Chondrocyte (in vitro differentiated cells): ENCODE results near the gene ADGRA1. TPM values are rescaled to one million over a fixed set of nuclear protein-coding genes. Genes with fewer than 3 reads are reported as not detected.
A peak's percentile ranks its signal among the peaks of the same experiment; 100 is the strongest.

ENCODE experiments used
- DNase-seq: peaks from one replicate; pipeline ENCODE4 v3.0.0; 2021; ENCODE audit warnings: mixed read lengths, low spot score
- H3K27ac Mint-ChIP-seq: one replicate; pipeline ENCODE4 v1.8.0; 2021; ENCODE audit warnings: mild to moderate bottlenecking, moderate library complexity, mixed read lengths; ENCODE audit not compliant: unreplicated experiment
- H3K27me3 Mint-ChIP-seq: 2 replicates; pipeline ENCODE4 v1.8.0; 2021; ENCODE audit warnings: low read depth, mixed read lengths
- H3K36me3 Mint-ChIP-seq: 2 replicates; pipeline ENCODE4 v1.8.0; 2021; ENCODE audit warnings: low read depth, mixed read lengths
- H3K4me1 Mint-ChIP-seq: 2 replicates; pipeline ENCODE4 v1.8.0; 2021; ENCODE audit warnings: low read depth, mild to moderate bottlenecking, mixed read lengths
- H3K4me3 Mint-ChIP-seq: one replicate; pipeline ENCODE4 v1.8.0; 2021; ENCODE audit warnings: mild to moderate bottlenecking, moderate library complexity, mixed read lengths; ENCODE audit not compliant: unreplicated experiment
- H3K9me3 Mint-ChIP-seq: 2 replicates; pipeline ENCODE4 v1.8.0; 2021; ENCODE audit warnings: low read depth, mixed read lengths
- CTCF ChIP-seq: fragments of 200-600 bp; sonication (generic); IDR thresholded peaks from 2 replicates; pipeline ENCODE4 v1.5.0; 2021; ENCODE audit warnings: antibody characterized with exemption, mild to moderate bottlenecking, moderate library complexity
- total RNA-seq: library from RNA; stranded (reverse); gene quantifications from 3 replicates; pipeline ENCODE4 v1.2.1, GENCODE V29; 2021

Gene ADGRA1
- total RNA-seq, 1 donor from 2014 or later: not detected

- Mint-ChIP-seq H3K36me3 (no peaks in the 10 kb centered on the region), H3K27ac (no peak overlapping the region), H3K4me1 (no peaks in the 10 kb centered on the region), H3K9me3 (no peaks in the 10 kb centered on the region), H3K4me3 (no peak overlapping the region), H3K27me3 (peaks cover 12% of the 10 kb centered on the region)
- TF ChIP-seq CTCF: no peak
- DNase-seq: no peak
Observed at GRCh38 chr10:133130602-133131001, 42.9 kb downstream of the ADGRA1 start.

- no peak for TF ChIP-seq CTCF
- peak; percentile 80 for DNase-seq
- Mint-ChIP-seq H3K9me3 (no peaks in the 10 kb centered on the region), H3K4me1 (no peaks in the 10 kb centered on the region), H3K27me3 (peaks cover 9% of the 10 kb centered on the region), H3K36me3 (no peaks in the 10 kb centered on the region), H3K27ac (no peak overlapping the region), H3K4me3 (no peak overlapping the region)
Observed at GRCh38 chr10:133131053-133131452, 43.3 kb downstream of the ADGRA1 start.

- peaks cover 8% of the 10 kb centered on the region for H3K27me3 Mint-ChIP-seq
- H3K27ac Mint-ChIP-seq: no peak overlapping the region
- no peaks in the 10 kb centered on the region for H3K36me3 Mint-ChIP-seq
- H3K9me3 Mint-ChIP-seq: no peaks in the 10 kb centered on the region
- DNase-seq: peak; percentile 82
- no peaks in the 10 kb centered on the region for H3K4me1 Mint-ChIP-seq
- H3K4me3 Mint-ChIP-seq: no peak overlapping the region
- no peak for TF ChIP-seq CTCF
Observed at GRCh38 chr10:133131734-133132472, 44.2 kb downstream of the ADGRA1 start.

- H3K27me3 Mint-ChIP-seq: peaks cover 8% of the 10 kb centered on the region
Observed at GRCh38 chr10:133132473-133133291, 45.0 kb downstream of the ADGRA1 start.

More at GRCh38 chr10:133132473-133133291, 45.0 kb downstream of the ADGRA1 start:
- H3K27ac Mint-ChIP-seq: no peak overlapping the region
- H3K4me3 Mint-ChIP-seq: no peak overlapping the region
- no peaks in the 10 kb centered on the region for H3K9me3 Mint-ChIP-seq
- DNase-seq: peak; percentile 77
- no peaks in the 10 kb centered on the region for H3K36me3 Mint-ChIP-seq
- H3K4me1 Mint-ChIP-seq: no peaks in the 10 kb centered on the region
- TF ChIP-seq CTCF: no peak
